H1 (cell line): Measurements from ENCODE around the gene BAD. TPM values are rescaled to one million over a fixed set of nuclear protein-coding genes. Genes with fewer than 3 reads are reported as not detected.

Experiments used
- CTCF ChIA-PET: fragments of 300-600 bp; sonication (Branson Sonifier 250); formaldehyde crosslinking; loops from one replicate; lab custom pipeline; 2021; ENCODE audit not compliant: partially characterized antibody; lab: Charles Lee
- POLR2A ChIA-PET: fragments of 300-600 bp; sonication (Branson Sonifier 250); formaldehyde crosslinking; loops from one replicate; lab custom pipeline; 2021; ENCODE audit warnings: inconsistent platforms; ENCODE audit not compliant: partially characterized antibody; lab: Charles Lee
- DNase-seq, 2 experiments: peaks; one replicate each; pipeline versions ENCODE4 v3.0.0 to v3.0.0-alpha.2; 2010 to 2022; ENCODE audit warnings: low spot score in 2 of 2, low read depth in 1 of 2, mixed read lengths in 1 of 2
- FAIRE-seq: peaks from 2 replicates; lab custom pipeline; 2011; peaks lifted over from hg19 to GRCh38; lab: Jason Lieb, UNC
- H2AFZ ChIP-seq: 2 replicates; pipeline ENCODE4 v1.8.1; 2012; ENCODE audit warnings: low read length, inconsistent platforms
- H2AK5ac ChIP-seq: 2 replicates; pipeline ENCODE4 v1.6.1; 2013; ENCODE audit warnings: low read depth, low read length
- H2BK120ac ChIP-seq: replicated peaks from 2 replicates; pipeline ENCODE3; 2013; ENCODE audit warnings: low read depth, low read length, inconsistent platforms
- H2BK12ac ChIP-seq: 2 replicates; pipeline ENCODE4 v1.6.1; 2013; ENCODE audit warnings: low read depth, low read length
- H2BK15ac ChIP-seq: 2 replicates; pipeline ENCODE4 v1.6.1; 2013; ENCODE audit warnings: low read length
- H2BK20ac ChIP-seq: 2 replicates; pipeline ENCODE4 v1.6.1; 2013; ENCODE audit warnings: low read length
- H2BK5ac ChIP-seq: 2 replicates; pipeline ENCODE4 v1.6.1; 2013; ENCODE audit warnings: low read depth, low read length
- H3K14ac ChIP-seq: 2 replicates; pipeline ENCODE4 v1.6.1; 2013; ENCODE audit warnings: inconsistent platforms; ENCODE audit not compliant: insufficient read length
- H3K18ac ChIP-seq: 2 replicates; pipeline ENCODE4 v1.6.1; 2013; ENCODE audit warnings: low read length; ENCODE audit errors: extremely low read depth
- H3K23ac ChIP-seq: 2 replicates; pipeline ENCODE4 v1.6.1; 2013; ENCODE audit warnings: inconsistent platforms; ENCODE audit not compliant: insufficient read length
- H3K23me2 ChIP-seq: 2 replicates; pipeline ENCODE4 v1.6.1; 2013; ENCODE audit warnings: low read depth, low read length
- H3K27ac ChIP-seq: 2 replicates; pipeline ENCODE4 v1.6.1; 2011; ENCODE audit warnings: low read depth, low read length, inconsistent platforms
- H3K27me3 ChIP-seq, 4 experiments: replicated peaks in 1 of 4; 1 replicate in 1 of 4; 2 replicates in 3 of 4; pipeline versions ENCODE4 v1.6.1 to v1.8.1; 2011 to 2013; ENCODE audit warnings: low read length in 3 of 4, mild to moderate bottlenecking in 3 of 4, inconsistent platforms in 2 of 4, mixed read lengths in 2 of 4, moderate library complexity in 1 of 4; ENCODE audit not compliant: control insufficient read depth in 3 of 4, insufficient read depth in 3 of 4; ENCODE audit errors: extremely low read depth in 1 of 4
- H3K36me3 ChIP-seq, 4 experiments: 2 replicates each; pipeline versions ENCODE4 v1.6.1 to v1.8.1; 2011 to 2013; ENCODE audit warnings: mild to moderate bottlenecking in 4 of 4, low read length in 3 of 4, moderate library complexity in 2 of 4, control low read depth in 1 of 4, inconsistent platforms in 1 of 4; ENCODE audit not compliant: insufficient read depth in 4 of 4, control insufficient read depth in 2 of 4
- H3K4ac ChIP-seq: replicated peaks from 2 replicates; pipeline ENCODE3; 2013; ENCODE audit warnings: low read length, low read depth, mixed read lengths, inconsistent platforms; ENCODE audit not compliant: insufficient read length
- H3K4me1 ChIP-seq, 4 experiments: replicated peaks in 1 of 4; 1 replicate in 1 of 4; 2 replicates in 3 of 4; pipeline versions ENCODE4 v1.6.1 to v1.8.1; 2011 to 2013; ENCODE audit warnings: low read length in 3 of 4, inconsistent platforms in 2 of 4, mixed read lengths in 1 of 4; ENCODE audit not compliant: insufficient read depth in 4 of 4, control insufficient read depth in 3 of 4
- H3K4me2 ChIP-seq, 2 experiments: 2 replicates each; pipeline versions ENCODE4 v1.6.1 to v1.8.1; 2011 to 2013; ENCODE audit warnings: low read depth in 2 of 2, low read length in 2 of 2, control low read depth in 1 of 2, inconsistent platforms in 1 of 2, mild to moderate bottlenecking in 1 of 2; ENCODE audit not compliant: insufficient read depth in 1 of 2
- H3K4me3 ChIP-seq, 4 experiments: fragments of 200-600, 300-600 bp in 1 of 4; sonication (generic), shearing (Covaris generic), sonication (Bioruptor Twin) in 1 of 4; 2 replicates each; pipeline versions ENCODE4 v1.5.1 to v1.8.1; 2011 to 2016; ENCODE audit warnings: low read length in 4 of 4, low read depth in 3 of 4, control low read depth in 2 of 4, inconsistent platforms in 2 of 4, mild to moderate bottlenecking in 2 of 4, mixed read lengths in 1 of 4, moderate library complexity in 1 of 4; ENCODE audit not compliant: insufficient read depth in 2 of 4; ENCODE audit errors: extremely low read depth in 1 of 4
- H3K56ac ChIP-seq: replicated peaks from 2 replicates; pipeline ENCODE3; 2013; ENCODE audit warnings: low read depth, mild to moderate bottlenecking, mixed read lengths, low read length, inconsistent platforms; ENCODE audit not compliant: insufficient read length
- H3K79me1 ChIP-seq: 2 replicates; pipeline ENCODE4 v1.6.1; 2013; ENCODE audit warnings: low read depth, low read length, control low read depth
- H3K79me2 ChIP-seq, 2 experiments: 2 replicates each; pipeline versions ENCODE4 v1.6.1 to v1.8.1; 2012 to 2013; ENCODE audit warnings: low read length in 2 of 2, mild to moderate bottlenecking in 2 of 2, inconsistent platforms in 1 of 2; ENCODE audit not compliant: insufficient read depth in 2 of 2, control insufficient read depth in 1 of 2
- H3K9ac ChIP-seq, 4 experiments: replicated peaks in 1 of 4; 1 replicate in 1 of 4; 2 replicates in 3 of 4; pipeline versions ENCODE4 v1.6.1 to v1.8.1; 2011 to 2013; ENCODE audit warnings: low read depth in 3 of 4, low read length in 3 of 4, control low read depth in 2 of 4, mild to moderate bottlenecking in 2 of 4, moderate library complexity in 2 of 4, inconsistent platforms in 1 of 4; ENCODE audit errors: extremely low read depth in 1 of 4
- H3K9me3 ChIP-seq, 2 experiments: 2 replicates each; pipeline versions ENCODE4 v1.6.1 to v1.8.1; 2012 to 2013; ENCODE audit warnings: mild to moderate bottlenecking in 2 of 2, moderate library complexity in 2 of 2, control low read depth in 1 of 2, inconsistent platforms in 1 of 2, low read depth in 1 of 2, low read length in 1 of 2, mixed read lengths in 1 of 2; ENCODE audit not compliant: insufficient read depth in 2 of 2
- H4K20me1 ChIP-seq, 2 experiments: replicated peaks in 1 of 2; 2 replicates each; pipeline versions ENCODE3 to v1.8.1; 2011 to 2013; ENCODE audit warnings: inconsistent platforms in 2 of 2, low read length in 2 of 2, mild to moderate bottlenecking in 1 of 2; ENCODE audit not compliant: insufficient read depth in 2 of 2, control insufficient read depth in 1 of 2
- H4K5ac ChIP-seq: 2 replicates; pipeline ENCODE4 v1.6.1; 2013; ENCODE audit warnings: low read length, low read depth, mixed read lengths, inconsistent platforms; ENCODE audit not compliant: insufficient read length
- H4K8ac ChIP-seq: 2 replicates; pipeline ENCODE4 v1.8.0; 2013; ENCODE audit warnings: mild to moderate bottlenecking, moderate library complexity, low read length, inconsistent platforms; ENCODE audit not compliant: insufficient read depth; ENCODE audit errors: extremely low read depth
- H4K91ac ChIP-seq: replicated peaks from 2 replicates; pipeline ENCODE3; 2013; ENCODE audit warnings: low read length, mixed read lengths, inconsistent platforms; ENCODE audit not compliant: insufficient read length
- ASH2L ChIP-seq: fragments of 200-600, 300-600 bp; sonication (generic); IDR thresholded peaks from one replicate; pipeline ENCODE4 v1.7.1; 2017; ENCODE audit warnings: low read length
- BRCA1 ChIP-seq: IDR thresholded peaks from 2 replicates; pipeline ENCODE4 v1.6.1; 2012; ENCODE audit warnings: low read depth, low read length, improper control_type of control experiment
- CBX8 ChIP-seq: fragments of 300-800, 300-1000 bp; sonication (generic); IDR thresholded peaks from 2 replicates; pipeline ENCODE4 v1.7.1; 2016; ENCODE audit warnings: low read depth, low read length, borderline replicate concordance
- CEBPB ChIP-seq: IDR thresholded peaks from 2 replicates; pipeline ENCODE4 v1.6.1; 2012; ENCODE audit warnings: low read depth, low read length
- POLR2A ChIP-seq, 2 experiments: IDR thresholded peaks; 1 replicate in 1 of 2; 2 replicates in 1 of 2; pipeline ENCODE4 v1.6.1; 2011; ENCODE audit warnings: low read depth in 2 of 2, low read length in 2 of 2, mild to moderate bottlenecking in 2 of 2; ENCODE audit errors: control extremely low read depth in 1 of 2
- RBBP5 ChIP-seq: IDR thresholded peaks from 2 replicates; pipeline ENCODE4 v1.7.1; 2012; ENCODE audit warnings: low read depth, mild to moderate bottlenecking, inconsistent platforms, low read length, moderate library complexity, borderline replicate concordance
- RFX5 ChIP-seq: IDR thresholded peaks from 2 replicates; pipeline ENCODE4 v1.6.1; 2011; ENCODE audit warnings: low read depth, low read length, improper control_type of control experiment, borderline replicate concordance
- SIN3A ChIP-seq, 2 experiments: IDR thresholded peaks in 1 of 2; conservative IDR thresholded peaks in 1 of 2; 2 replicates each; pipeline ENCODE4 v1.6.1; 2011 to 2012; ENCODE audit warnings: low read length in 2 of 2, improper control_type of control experiment in 1 of 2, low read depth in 1 of 2, mild to moderate bottlenecking in 1 of 2
- TAF7 ChIP-seq: optimal IDR thresholded peaks from 2 replicates; pipeline ENCODE3; 2011; ENCODE audit warnings: low read depth, mild to moderate bottlenecking, inconsistent platforms, low read length, moderate library complexity, borderline replicate concordance
- YY1 ChIP-seq: IDR thresholded peaks from 2 replicates; pipeline ENCODE4 v1.6.1; 2011; ENCODE audit warnings: low read depth, mild to moderate bottlenecking, low read length
- WGBS, 2 experiments: shearing (Covaris generic) in 1 of 2; methylation state at CpG; one replicate each; pipeline versions ENCODE4 v1.1.6 to v1.1.7; 2013 to 2015; ENCODE audit warnings: low lambda C conversion rate in 2 of 2, mixed read lengths in 2 of 2, inconsistent platforms in 1 of 2, low coverage in 1 of 2, missing lambda C conversion rate in 1 of 2; ENCODE audit not compliant: insufficient replicate concordance in 2 of 2, insufficient coverage in 1 of 2, insufficient read length in 1 of 2; ENCODE audit errors: extremely low coverage in 1 of 2, missing lambda C conversion rate in 1 of 2; 5-methylcytosine and 5-hydroxymethylcytosine counted together
- polyA plus RNA-seq, 7 experiments: library from polyadenylated mRNA; depleted of rRNA in 3 of 7; stranded (reverse) in 5 of 7; unstranded in 2 of 7; fragments of >200 nt in 5 of 7; fragments of 200-250 nt in 2 of 7; gene quantifications; 1 replicate in 5 of 7; 2 replicates in 1 of 7; 4 replicates in 1 of 7; pipeline versions ENCODE4 v1.2.1 to v1.2.3, GENCODE V29; 2011 to 2013; ENCODE audit warnings: missing spikeins in 2 of 7, mixed read lengths in 2 of 7
- total RNA-seq: library from RNA; stranded (reverse); fragmentation: NEBNext Ultra II Directional; extraction: Animal tissue kit (Norgen Biotek cat#: 25700); gene quantifications from 2 replicates; pipeline ENCODE4 v1.2.1, GENCODE V29; 2021

The BAD gene
- total and polyA plus RNA-seq, 2 of the 8 experiments (the other 6 are each of a cell fraction or from before 2014, with no cell fraction given) = 23.1 to 33.7 TPM

DNA sequence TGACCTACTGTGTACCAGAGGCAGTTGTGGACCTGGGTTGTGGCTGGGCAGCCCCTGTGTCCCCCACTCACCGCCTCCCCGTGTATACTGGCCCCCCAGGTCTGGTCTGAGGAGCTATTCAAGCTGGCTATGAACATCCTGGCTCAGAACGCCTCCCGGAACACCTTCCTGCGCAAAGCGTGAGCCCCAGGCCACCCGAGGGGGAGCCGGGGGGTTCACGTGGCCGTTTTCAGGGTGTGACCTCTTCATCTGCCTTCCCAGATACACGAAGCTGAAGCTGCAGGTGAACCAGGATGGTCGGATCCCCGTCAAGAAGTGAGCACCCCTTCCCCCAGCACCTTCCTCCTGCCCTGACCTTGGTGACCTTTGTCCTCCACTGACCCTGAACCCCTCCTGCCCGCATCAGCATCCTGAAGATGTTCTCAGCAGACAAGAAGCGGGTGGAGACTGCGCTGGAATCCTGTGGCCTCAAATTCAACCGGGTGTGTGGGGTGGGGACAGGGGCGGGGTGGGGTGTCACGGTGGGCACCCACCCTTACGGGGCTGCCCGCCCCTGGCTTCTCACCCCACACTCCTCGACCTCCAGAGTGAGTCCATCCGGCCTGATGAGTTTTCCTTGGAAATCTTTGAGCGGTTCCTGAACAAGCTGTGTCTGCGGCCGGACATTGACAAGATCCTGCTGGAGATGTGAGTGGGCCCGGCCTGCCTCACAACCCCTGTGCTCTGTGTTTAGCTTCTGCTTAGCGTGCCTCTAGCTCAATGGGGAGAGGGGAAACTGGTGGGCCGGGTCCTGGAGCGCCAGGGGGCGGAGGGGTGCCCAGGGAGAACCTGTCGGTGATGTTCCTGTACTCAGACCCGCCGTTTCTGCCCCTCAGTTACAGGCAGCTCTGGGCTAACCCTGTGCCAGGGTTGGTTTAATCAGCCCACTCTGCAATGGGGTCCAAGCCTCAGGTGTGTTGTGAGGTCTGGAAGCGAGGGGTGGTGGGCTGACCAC lies 29.0 kb downstream of the BAD start:
- peaks cover 2% of the 10 kb centered on the region; the same call in 1 of the 2 replicates for H3K79me1 ChIP-seq
- no peak overlapping the region for H2AFZ ChIP-seq
- ChIA-PET CTCF (interaction anchor here (0.6 to 5.9 kb wide), 5 partner anchors 10 to 381 kb away, joined by 3 to 62 read pairs (median 4); partner anchors contain the start of gene FERMT3), POLR2A (interaction anchor here (0.7 to 7.1 kb wide), 3 partner anchors 11 to 24 kb away, joined by 3 to 101 read pairs (median 36); partner anchors contain the start of gene PPP1R14B)
- no peak overlapping the region for H2BK20ac ChIP-seq
- H3K36me3 ChIP-seq = peaks cover 20 to 54% (median 33%) of the 10 kb centered on the region in 4 experiments
- DNase-seq = no peak
- H3K23me2 ChIP-seq = peaks cover 10% of the 10 kb centered on the region; the same call in 1 of the 2 replicates
- H4K8ac ChIP-seq = no peak overlapping the region
- no peak overlapping the region for H4K91ac ChIP-seq
- H3K4me2 ChIP-seq = no peak overlapping the region
- H3K9me3 ChIP-seq = no peaks in the 10 kb centered on the region
- WGBS, 2 experiments = 94% methylated on average over 29 of the region's 35 CpGs; no CpG with 5 or more reads in 1 of the 2 experiments
- H4K20me1 ChIP-seq = peaks cover 10 to 24% of the 10 kb centered on the region in 2 experiments
- peaks cover 0 to 23% of the 10 kb centered on the region in 2 experiments; a peak in 1 of 4 replicates for H3K79me2 ChIP-seq
- H3K4me3 ChIP-seq = no peak overlapping the region
- no peak overlapping the region for H3K23ac ChIP-seq
- H2AK5ac ChIP-seq = no peak overlapping the region
- no peak for FAIRE-seq
- no peak overlapping the region for H3K9ac ChIP-seq
- no peak overlapping the region for H3K18ac ChIP-seq
- H3K27me3 ChIP-seq = no peaks in the 10 kb centered on the region
- H3K4ac ChIP-seq = no peak overlapping the region
- H2BK120ac ChIP-seq = no peak overlapping the region
- no peak overlapping the region for H2BK5ac ChIP-seq
- no peak overlapping the region for H4K5ac ChIP-seq
- H3K56ac ChIP-seq = no peak overlapping the region
- H3K27ac ChIP-seq = no peak overlapping the region
- peaks cover 0 to 12% (median 8%) of the 10 kb centered on the region in 4 experiments; a peak in 5 of 7 replicates for H3K4me1 ChIP-seq
- H2BK15ac ChIP-seq = no peak overlapping the region
- H3K14ac ChIP-seq = no peak overlapping the region
- H2BK12ac ChIP-seq = no peak overlapping the region
- TF ChIP-seq TAF7 (no peak), CBX8 (no peak), POLR2A (IDR thresholded peaks at IDR 0.05; ENCODE audit: control extremely low read depth in 1 of 2, low read depth in 2 of 2, low read length in 2 of 2) (no peak), ASH2L (no peak), YY1 (no peak), RFX5 (no peak), BRCA1 (no peak), RBBP5 (no peak), CEBPB (no peak), SIN3A (conservative IDR thresholded peaks at IDR 0.05 in 1 of 2, IDR thresholded peaks at IDR 0.05 in 1 of 2; ENCODE audit: low read depth in 1 of 2, low read length in 2 of 2) (no peak)
